H1 (cell line): Measurements from ENCODE around the gene CDK5R1. TPM values are rescaled to one million over a fixed set of nuclear protein-coding genes. Genes with fewer than 3 reads are reported as not detected.

Source experiments
- CTCF ChIA-PET: fragments of 300-600 bp; sonication (Branson Sonifier 250); formaldehyde crosslinking; loops from one replicate; lab custom pipeline; 2021; ENCODE audit not compliant: partially characterized antibody; lab: Charles Lee
- POLR2A ChIA-PET: fragments of 300-600 bp; sonication (Branson Sonifier 250); formaldehyde crosslinking; loops from one replicate; lab custom pipeline; 2021; ENCODE audit warnings: inconsistent platforms; ENCODE audit not compliant: partially characterized antibody; lab: Charles Lee
- DNase-seq, 2 experiments: peaks; one replicate each; pipeline versions ENCODE4 v3.0.0 to v3.0.0-alpha.2; 2010 to 2022; ENCODE audit warnings: low spot score in 2 of 2, low read depth in 1 of 2, mixed read lengths in 1 of 2
- FAIRE-seq: peaks from 2 replicates; lab custom pipeline; 2011; peaks lifted over from hg19 to GRCh38; lab: Jason Lieb, UNC
- H2AFZ ChIP-seq: 2 replicates; pipeline ENCODE4 v1.8.1; 2012; ENCODE audit warnings: low read length, inconsistent platforms
- H2AK5ac ChIP-seq: 2 replicates; pipeline ENCODE4 v1.6.1; 2013; ENCODE audit warnings: low read depth, low read length
- H2BK120ac ChIP-seq: replicated peaks from 2 replicates; pipeline ENCODE3; 2013; ENCODE audit warnings: low read depth, low read length, inconsistent platforms
- H2BK12ac ChIP-seq: 2 replicates; pipeline ENCODE4 v1.6.1; 2013; ENCODE audit warnings: low read depth, low read length
- H2BK15ac ChIP-seq: 2 replicates; pipeline ENCODE4 v1.6.1; 2013; ENCODE audit warnings: low read length
- H2BK20ac ChIP-seq: 2 replicates; pipeline ENCODE4 v1.6.1; 2013; ENCODE audit warnings: low read length
- H2BK5ac ChIP-seq: 2 replicates; pipeline ENCODE4 v1.6.1; 2013; ENCODE audit warnings: low read depth, low read length
- H3K14ac ChIP-seq: 2 replicates; pipeline ENCODE4 v1.6.1; 2013; ENCODE audit warnings: inconsistent platforms; ENCODE audit not compliant: insufficient read length
- H3K18ac ChIP-seq: 2 replicates; pipeline ENCODE4 v1.6.1; 2013; ENCODE audit warnings: low read length; ENCODE audit errors: extremely low read depth
- H3K23ac ChIP-seq: 2 replicates; pipeline ENCODE4 v1.6.1; 2013; ENCODE audit warnings: inconsistent platforms; ENCODE audit not compliant: insufficient read length
- H3K23me2 ChIP-seq: 2 replicates; pipeline ENCODE4 v1.6.1; 2013; ENCODE audit warnings: low read depth, low read length
- H3K27ac ChIP-seq: 2 replicates; pipeline ENCODE4 v1.6.1; 2011; ENCODE audit warnings: low read depth, low read length, inconsistent platforms
- H3K27me3 ChIP-seq, 4 experiments: replicated peaks in 1 of 4; 1 replicate in 1 of 4; 2 replicates in 3 of 4; pipeline versions ENCODE4 v1.6.1 to v1.8.1; 2011 to 2013; ENCODE audit warnings: low read length in 3 of 4, mild to moderate bottlenecking in 3 of 4, inconsistent platforms in 2 of 4, mixed read lengths in 2 of 4, moderate library complexity in 1 of 4; ENCODE audit not compliant: control insufficient read depth in 3 of 4, insufficient read depth in 3 of 4; ENCODE audit errors: extremely low read depth in 1 of 4
- H3K36me3 ChIP-seq, 4 experiments: 2 replicates each; pipeline versions ENCODE4 v1.6.1 to v1.8.1; 2011 to 2013; ENCODE audit warnings: mild to moderate bottlenecking in 4 of 4, low read length in 3 of 4, moderate library complexity in 2 of 4, control low read depth in 1 of 4, inconsistent platforms in 1 of 4; ENCODE audit not compliant: insufficient read depth in 4 of 4, control insufficient read depth in 2 of 4
- H3K4ac ChIP-seq: replicated peaks from 2 replicates; pipeline ENCODE3; 2013; ENCODE audit warnings: low read length, low read depth, mixed read lengths, inconsistent platforms; ENCODE audit not compliant: insufficient read length
- H3K4me1 ChIP-seq, 4 experiments: replicated peaks in 1 of 4; 1 replicate in 1 of 4; 2 replicates in 3 of 4; pipeline versions ENCODE4 v1.6.1 to v1.8.1; 2011 to 2013; ENCODE audit warnings: low read length in 3 of 4, inconsistent platforms in 2 of 4, mixed read lengths in 1 of 4; ENCODE audit not compliant: insufficient read depth in 4 of 4, control insufficient read depth in 3 of 4
- H3K4me2 ChIP-seq, 2 experiments: 2 replicates each; pipeline versions ENCODE4 v1.6.1 to v1.8.1; 2011 to 2013; ENCODE audit warnings: low read depth in 2 of 2, low read length in 2 of 2, control low read depth in 1 of 2, inconsistent platforms in 1 of 2, mild to moderate bottlenecking in 1 of 2; ENCODE audit not compliant: insufficient read depth in 1 of 2
- H3K4me3 ChIP-seq, 4 experiments: fragments of 200-600, 300-600 bp in 1 of 4; sonication (generic), shearing (Covaris generic), sonication (Bioruptor Twin) in 1 of 4; 2 replicates each; pipeline versions ENCODE4 v1.5.1 to v1.8.1; 2011 to 2016; ENCODE audit warnings: low read length in 4 of 4, low read depth in 3 of 4, control low read depth in 2 of 4, inconsistent platforms in 2 of 4, mild to moderate bottlenecking in 2 of 4, mixed read lengths in 1 of 4, moderate library complexity in 1 of 4; ENCODE audit not compliant: insufficient read depth in 2 of 4; ENCODE audit errors: extremely low read depth in 1 of 4
- H3K56ac ChIP-seq: replicated peaks from 2 replicates; pipeline ENCODE3; 2013; ENCODE audit warnings: low read depth, mild to moderate bottlenecking, mixed read lengths, low read length, inconsistent platforms; ENCODE audit not compliant: insufficient read length
- H3K79me1 ChIP-seq: 2 replicates; pipeline ENCODE4 v1.6.1; 2013; ENCODE audit warnings: low read depth, low read length, control low read depth
- H3K79me2 ChIP-seq, 2 experiments: 2 replicates each; pipeline versions ENCODE4 v1.6.1 to v1.8.1; 2012 to 2013; ENCODE audit warnings: low read length in 2 of 2, mild to moderate bottlenecking in 2 of 2, inconsistent platforms in 1 of 2; ENCODE audit not compliant: insufficient read depth in 2 of 2, control insufficient read depth in 1 of 2
- H3K9ac ChIP-seq, 4 experiments: replicated peaks in 1 of 4; 1 replicate in 1 of 4; 2 replicates in 3 of 4; pipeline versions ENCODE4 v1.6.1 to v1.8.1; 2011 to 2013; ENCODE audit warnings: low read depth in 3 of 4, low read length in 3 of 4, control low read depth in 2 of 4, mild to moderate bottlenecking in 2 of 4, moderate library complexity in 2 of 4, inconsistent platforms in 1 of 4; ENCODE audit errors: extremely low read depth in 1 of 4
- H3K9me3 ChIP-seq, 2 experiments: 2 replicates each; pipeline versions ENCODE4 v1.6.1 to v1.8.1; 2012 to 2013; ENCODE audit warnings: mild to moderate bottlenecking in 2 of 2, moderate library complexity in 2 of 2, control low read depth in 1 of 2, inconsistent platforms in 1 of 2, low read depth in 1 of 2, low read length in 1 of 2, mixed read lengths in 1 of 2; ENCODE audit not compliant: insufficient read depth in 2 of 2
- H4K20me1 ChIP-seq, 2 experiments: replicated peaks in 1 of 2; 2 replicates each; pipeline versions ENCODE3 to v1.8.1; 2011 to 2013; ENCODE audit warnings: inconsistent platforms in 2 of 2, low read length in 2 of 2, mild to moderate bottlenecking in 1 of 2; ENCODE audit not compliant: insufficient read depth in 2 of 2, control insufficient read depth in 1 of 2
- H4K5ac ChIP-seq: 2 replicates; pipeline ENCODE4 v1.6.1; 2013; ENCODE audit warnings: low read length, low read depth, mixed read lengths, inconsistent platforms; ENCODE audit not compliant: insufficient read length
- H4K8ac ChIP-seq: 2 replicates; pipeline ENCODE4 v1.8.0; 2013; ENCODE audit warnings: mild to moderate bottlenecking, moderate library complexity, low read length, inconsistent platforms; ENCODE audit not compliant: insufficient read depth; ENCODE audit errors: extremely low read depth
- H4K91ac ChIP-seq: replicated peaks from 2 replicates; pipeline ENCODE3; 2013; ENCODE audit warnings: low read length, mixed read lengths, inconsistent platforms; ENCODE audit not compliant: insufficient read length
- TCF12 ChIP-seq: IDR thresholded peaks from 2 replicates; pipeline ENCODE4 v1.6.1; 2011; ENCODE audit warnings: low read depth, mild to moderate bottlenecking, low read length
- TEAD4 ChIP-seq: IDR thresholded peaks from 2 replicates; pipeline ENCODE4 v1.6.1; 2012; ENCODE audit warnings: low read depth, low read length, inconsistent platforms, mixed read lengths
- WGBS, 2 experiments: shearing (Covaris generic) in 1 of 2; methylation state at CpG; one replicate each; pipeline versions ENCODE4 v1.1.6 to v1.1.7; 2013 to 2015; ENCODE audit warnings: low lambda C conversion rate in 2 of 2, mixed read lengths in 2 of 2, inconsistent platforms in 1 of 2, low coverage in 1 of 2, missing lambda C conversion rate in 1 of 2; ENCODE audit not compliant: insufficient replicate concordance in 2 of 2, insufficient coverage in 1 of 2, insufficient read length in 1 of 2; ENCODE audit errors: extremely low coverage in 1 of 2, missing lambda C conversion rate in 1 of 2; 5-methylcytosine and 5-hydroxymethylcytosine counted together
- polyA plus RNA-seq, 7 experiments: library from polyadenylated mRNA; depleted of rRNA in 3 of 7; stranded (reverse) in 5 of 7; unstranded in 2 of 7; fragments of >200 nt in 5 of 7; fragments of 200-250 nt in 2 of 7; gene quantifications; 1 replicate in 5 of 7; 2 replicates in 1 of 7; 4 replicates in 1 of 7; pipeline versions ENCODE4 v1.2.1 to v1.2.3, GENCODE V29; 2011 to 2013; ENCODE audit warnings: missing spikeins in 2 of 7, mixed read lengths in 2 of 7
- total RNA-seq: library from RNA; stranded (reverse); fragmentation: NEBNext Ultra II Directional; extraction: Animal tissue kit (Norgen Biotek cat#: 25700); gene quantifications from 2 replicates; pipeline ENCODE4 v1.2.1, GENCODE V29; 2021

CDK5R1 gene
- total and polyA plus RNA-seq, 2 of the 8 experiments (the other 6 are each of a cell fraction or from before 2014, with no cell fraction given), result 2.7 to 9.9 TPM

DNA sequence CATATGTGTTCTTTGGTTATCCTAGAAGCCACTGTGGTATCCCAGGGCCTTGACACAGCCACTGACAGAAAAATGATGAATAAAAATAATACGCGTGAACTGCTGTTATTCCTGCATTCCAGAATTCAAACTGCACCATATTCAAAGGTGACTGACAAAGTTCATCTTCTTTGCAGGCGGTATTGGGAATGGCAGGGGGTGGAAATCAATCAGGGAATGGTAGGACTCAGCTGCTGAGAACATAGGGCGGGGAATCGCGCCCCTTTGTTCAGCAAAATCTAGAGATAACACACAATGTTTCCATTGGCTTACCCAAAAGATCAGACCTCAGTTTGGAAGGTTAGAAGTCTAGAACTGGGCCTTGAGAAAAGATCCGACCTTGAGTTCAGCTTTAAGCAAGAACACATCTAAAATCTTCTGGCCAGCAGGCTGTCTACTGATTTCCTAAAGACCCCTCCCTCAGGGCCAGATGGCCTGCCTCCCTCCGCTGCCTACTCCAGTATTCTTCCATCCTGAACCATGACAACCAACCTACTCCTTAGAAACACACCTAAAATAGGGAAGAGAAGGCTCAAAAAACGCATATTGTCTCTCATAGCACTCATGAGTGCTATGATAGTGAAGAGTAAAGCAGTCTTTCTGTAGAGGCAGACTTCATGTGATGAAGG lies 34.1 kb downstream of the CDK5R1 start:
- H3K79me1 ChIP-seq, result no peaks in the 10 kb centered on the region
- H3K9ac ChIP-seq, result no peak overlapping the region
- ChIA-PET CTCF (interaction anchor here (0.7 to 2.9 kb wide), 3 partner anchors 8 to 111 kb away, joined by 3 to 8 read pairs (median 3); no protein-coding TSS in a partner anchor), POLR2A (interaction anchor here (1.5 to 5.3 kb wide), 2 partner anchors 33 to 37 kb away, joined by 5 to 35 read pairs; partner anchors contain the start of gene CDK5R1)
- peaks cover 21 to 45% (median 27%) of the 10 kb centered on the region in 4 experiments for H3K4me1 ChIP-seq
- H4K20me1 ChIP-seq, result no peaks in the 10 kb centered on the region
- no peak overlapping the region for H3K18ac ChIP-seq
- no peak overlapping the region for H3K23ac ChIP-seq
- 0 out of 2 replicates have a peak overlapping the region, but pooled peaks have one; percentile 47 for H2AK5ac ChIP-seq
- no peak overlapping the region for H2BK120ac ChIP-seq
- no peak overlapping the region for H4K91ac ChIP-seq
- no peak overlapping the region for H3K4me3 ChIP-seq
- H2BK12ac ChIP-seq, result no peak overlapping the region; the same call in 1 of the 2 replicates
- no peaks in the 10 kb centered on the region for H3K36me3 ChIP-seq
- peak overlapping the region; percentile 68 to 72; a peak in 2 of 4 replicates for H3K4me2 ChIP-seq
- no peak overlapping the region for H4K5ac ChIP-seq
- DNase-seq, result no peak
- FAIRE-seq, result no peak
- H3K56ac ChIP-seq, result no peak overlapping the region
- peaks cover 3% of the 10 kb centered on the region; the same call in 1 of the 2 replicates for H3K23me2 ChIP-seq
- H3K14ac ChIP-seq, result no peak overlapping the region
- no peak overlapping the region for H2BK15ac ChIP-seq
- H2AFZ ChIP-seq, result no peak overlapping the region
- no peaks in the 10 kb centered on the region for H3K79me2 ChIP-seq
- 89% methylated on average over 9 of the region's 9 CpGs; no CpG with 5 or more reads in 1 of the 2 experiments for WGBS, 2 experiments
- H4K8ac ChIP-seq, result no peak overlapping the region
- H3K4ac ChIP-seq, result no peak overlapping the region
- no peaks in the 10 kb centered on the region; a peak in 2 of 7 replicates for H3K27me3 ChIP-seq
- H3K9me3 ChIP-seq, result no peaks in the 10 kb centered on the region
- 0 out of 2 replicates have a peak overlapping the region, but pooled peaks have one; percentile 26 for H3K27ac ChIP-seq
- H2BK20ac ChIP-seq, result no peak overlapping the region
- no peak overlapping the region for H2BK5ac ChIP-seq
- TF ChIP-seq TCF12 (no peak), TEAD4 (no peak)
